Activated T-cell treated with anti-CD3 and anti-CD28 coated beads for 4 hours (primary cell): ENCODE results near the gene LRRC75A.
"Not testable (repeated sequence)": the region's sequence is repeated elsewhere in the genome, so short reads cannot be mapped to it uniquely, and the experiment has no call there.

Source experiments
- DNase-seq: peaks from one replicate; pipeline ENCODE4 v3.0.0-alpha.2; 2020

LRRC75A gene

GRCh38 chr17:16448490-16448889 lies 43.5 kb downstream of the LRRC75A start:
- no peak for DNase-seq

- no peak for DNase-seq
These were observed 44.3 kb downstream of the LRRC75A start for GRCh38 chr17:16447676-16448075.

DNA sequence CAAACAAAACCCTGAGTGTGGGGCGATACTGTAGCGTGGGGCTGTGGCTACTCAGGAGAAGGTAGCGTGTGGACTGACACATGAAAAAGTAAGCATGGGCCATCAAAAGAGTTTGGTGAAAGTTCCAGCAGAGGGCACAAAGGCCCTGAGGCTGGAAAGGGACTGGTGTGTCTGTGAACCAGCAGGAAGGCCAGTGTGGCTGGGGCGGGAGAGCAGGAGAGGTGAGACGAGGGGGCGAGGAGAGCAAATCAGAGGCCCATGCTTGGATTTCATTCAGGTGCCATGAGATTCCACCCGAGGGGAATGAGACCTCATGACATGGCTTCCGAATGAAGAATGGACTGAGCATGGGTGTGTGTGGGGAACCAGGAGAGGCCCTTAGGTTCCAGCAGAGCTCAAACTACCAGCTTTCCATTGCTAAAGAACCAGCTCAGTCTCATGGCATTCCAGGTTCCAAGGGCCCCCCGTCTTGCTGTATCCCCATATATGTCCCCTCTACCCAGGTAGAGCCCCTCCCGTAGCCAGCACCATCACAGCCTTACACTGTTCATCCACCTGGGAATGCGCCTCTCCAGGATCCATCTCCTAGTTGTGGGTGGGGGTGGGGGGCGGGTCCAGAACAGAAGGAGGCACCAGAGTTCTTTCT lies 45.5 kb downstream of the LRRC75A start:
- no peak for DNase-seq

DNA sequence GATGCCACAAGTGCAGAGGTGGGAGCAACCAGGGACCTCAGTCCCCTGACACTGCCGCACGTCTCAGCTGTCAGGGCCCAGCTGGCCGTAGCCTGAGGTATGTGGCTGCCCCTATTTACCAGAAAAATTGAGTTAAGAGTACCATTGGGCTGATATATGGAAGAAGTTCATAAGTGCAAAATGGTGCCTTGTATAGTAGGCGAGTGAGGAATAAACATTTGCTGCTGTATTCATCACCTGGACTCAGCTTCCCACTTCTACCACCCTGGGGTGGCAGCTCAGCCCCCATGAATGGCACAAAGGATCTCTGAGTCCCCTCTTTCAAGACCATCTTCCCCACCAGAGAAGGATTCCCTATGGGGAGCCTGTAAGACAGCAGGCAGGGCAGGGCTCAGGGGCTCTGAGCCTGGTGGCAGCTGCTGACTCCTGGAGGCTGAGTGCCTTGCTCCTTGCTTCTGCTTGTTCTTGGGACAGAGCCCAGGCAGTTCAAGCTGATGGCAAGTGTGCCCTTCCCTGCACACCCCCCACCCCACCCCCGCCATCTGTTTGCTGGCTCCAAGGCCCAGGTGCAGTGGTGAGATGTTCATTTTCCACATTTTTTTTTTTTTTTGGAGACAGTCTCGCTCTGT lies 47.6 kb downstream of the LRRC75A start:
- DNase-seq: no peak

GRCh38 chr17:16443511-16444257 lies 48.3 kb downstream of the LRRC75A start:
- DNase-seq: no peak

DNA sequence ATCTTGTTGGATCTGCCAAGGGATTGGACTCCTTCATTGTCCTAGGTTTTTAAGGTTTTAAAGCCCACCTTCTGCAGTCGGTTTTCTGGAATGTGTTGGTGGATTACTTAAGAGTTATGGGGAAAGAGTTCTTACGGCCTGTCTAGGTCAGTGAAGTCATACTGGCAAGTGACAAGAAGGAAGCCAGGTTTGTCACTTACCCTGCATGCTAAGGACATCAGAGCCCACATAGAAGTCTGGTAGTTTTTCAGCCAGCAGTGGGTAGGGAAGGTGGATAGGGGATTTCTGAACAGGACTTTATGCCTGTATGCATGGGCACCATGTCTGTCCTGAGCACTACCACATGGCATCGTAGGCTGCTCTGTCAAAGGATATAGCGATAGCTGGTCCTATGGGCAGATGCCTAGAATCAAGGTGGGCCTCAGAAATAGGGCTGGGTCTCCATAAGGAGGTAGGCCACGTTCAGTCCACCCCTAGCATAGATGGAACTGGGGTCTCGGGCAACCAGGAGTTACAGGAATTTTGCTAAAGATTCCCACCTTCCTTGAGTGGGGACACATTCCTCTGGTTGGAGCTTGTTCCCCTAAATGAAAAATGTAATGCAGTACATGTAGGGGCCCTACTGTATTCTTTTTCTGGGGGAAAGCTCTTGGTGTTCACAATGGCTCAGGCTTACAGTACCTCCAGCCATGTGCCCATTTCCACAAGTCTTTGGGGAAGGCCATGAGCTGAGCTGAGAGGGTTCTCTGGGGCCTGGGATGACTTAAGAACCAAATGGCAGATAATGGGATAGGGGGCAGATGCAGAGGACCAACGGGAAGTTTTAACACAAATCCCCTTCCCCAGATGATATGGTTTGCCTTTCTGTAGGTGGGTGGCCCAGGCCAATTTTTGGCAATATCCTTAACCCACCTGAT lies 49.1 kb downstream of the LRRC75A start:
- no peak for DNase-seq

DNA sequence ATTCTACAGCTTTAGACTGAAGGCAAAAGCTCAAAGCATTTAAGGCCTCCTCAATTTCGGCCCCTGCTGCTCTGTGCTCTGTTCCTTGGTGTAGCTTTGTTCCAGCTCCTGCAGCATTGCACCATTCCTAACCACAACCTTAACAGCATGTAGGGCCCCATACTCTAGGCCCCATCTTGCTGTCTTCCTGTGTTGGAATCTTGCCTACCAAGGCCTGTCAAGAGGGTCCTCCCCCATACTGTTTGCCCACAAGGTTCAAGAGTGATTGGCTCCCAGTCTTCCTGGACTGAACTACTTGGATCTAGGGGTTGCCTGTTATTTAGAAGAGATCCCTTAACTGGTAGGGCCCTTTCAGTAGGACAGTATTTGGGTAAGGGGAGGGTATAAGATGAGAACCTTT lies 49.9 kb downstream of the LRRC75A start:
- no peak for DNase-seq

GRCh38 chr17:16440901-16441629 lies 50.9 kb downstream of the LRRC75A start:
- DNase-seq: no peak

DNA sequence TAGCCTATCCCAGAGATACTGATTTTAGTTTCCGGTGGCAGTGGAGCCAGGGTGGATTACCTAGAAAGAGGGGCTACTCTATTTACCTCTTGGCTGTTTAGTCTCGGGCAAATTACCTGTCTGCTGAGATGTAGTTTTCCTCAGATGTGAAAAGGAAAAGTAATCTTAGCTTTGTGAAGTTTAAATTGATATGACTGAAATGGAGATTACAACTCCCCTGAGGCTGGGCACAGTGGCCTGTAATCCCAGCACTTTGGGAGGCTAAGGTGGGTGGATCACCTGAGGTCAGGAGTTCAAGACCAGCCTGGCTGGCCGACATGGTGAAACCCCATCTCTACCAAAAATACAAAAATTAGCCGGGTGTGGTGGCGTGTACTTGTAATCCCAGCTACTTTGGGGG lies 51.6 kb downstream of the LRRC75A start:
- DNase-seq: not testable (repeated sequence)

GRCh38 chr17:16439811-16440351 lies 52.1 kb downstream of the LRRC75A start:
- no peak for DNase-seq

GRCh38 chr17:16439303-16439791 lies 52.6 kb downstream of the LRRC75A start:
- DNase-seq: no peak

GRCh38 chr17:16438557-16439302 lies 53.3 kb downstream of the LRRC75A start:
- peak; percentile 88 for DNase-seq

DNA sequence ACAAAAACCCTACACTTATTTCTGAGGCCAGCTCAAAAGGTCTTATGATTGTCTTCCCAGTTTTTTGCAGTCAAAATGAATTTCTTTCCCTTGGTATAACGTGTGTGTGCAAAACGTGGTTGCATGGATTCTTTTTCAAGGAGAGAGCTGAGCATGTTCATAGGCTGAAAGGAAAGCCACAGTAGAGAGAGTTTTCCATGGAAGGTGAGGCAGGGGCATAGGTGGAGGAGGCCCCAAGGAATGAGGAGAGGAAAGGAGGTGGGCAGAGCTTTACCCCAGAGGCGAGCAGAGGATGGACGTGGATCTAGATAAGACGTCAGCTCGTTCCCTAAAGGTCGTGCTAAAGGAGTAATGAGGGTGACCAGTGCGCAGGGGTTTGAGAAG lies 53.8 kb downstream of the LRRC75A start:
- DNase-seq: no peak

DNA sequence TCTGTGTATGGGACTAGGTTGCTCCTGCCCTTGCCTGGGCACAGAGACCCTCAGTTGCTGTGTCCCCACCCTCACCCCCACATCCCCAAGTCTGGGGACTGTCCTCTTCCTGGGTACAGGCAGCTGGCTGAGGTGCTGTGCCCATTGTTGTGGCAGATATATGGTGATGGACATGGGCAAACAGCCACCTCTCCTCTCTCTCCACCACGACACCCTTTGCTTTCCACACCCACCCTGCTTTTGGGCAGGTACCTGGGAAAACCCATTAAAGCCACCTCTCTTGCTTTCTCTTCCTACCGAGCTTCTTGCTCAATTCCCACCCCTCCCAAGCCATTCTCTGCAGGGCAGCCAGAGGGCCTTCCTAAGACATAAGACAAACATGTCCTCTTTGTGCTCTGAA lies 54.9 kb downstream of the LRRC75A start:
- no peak for DNase-seq

DNA sequence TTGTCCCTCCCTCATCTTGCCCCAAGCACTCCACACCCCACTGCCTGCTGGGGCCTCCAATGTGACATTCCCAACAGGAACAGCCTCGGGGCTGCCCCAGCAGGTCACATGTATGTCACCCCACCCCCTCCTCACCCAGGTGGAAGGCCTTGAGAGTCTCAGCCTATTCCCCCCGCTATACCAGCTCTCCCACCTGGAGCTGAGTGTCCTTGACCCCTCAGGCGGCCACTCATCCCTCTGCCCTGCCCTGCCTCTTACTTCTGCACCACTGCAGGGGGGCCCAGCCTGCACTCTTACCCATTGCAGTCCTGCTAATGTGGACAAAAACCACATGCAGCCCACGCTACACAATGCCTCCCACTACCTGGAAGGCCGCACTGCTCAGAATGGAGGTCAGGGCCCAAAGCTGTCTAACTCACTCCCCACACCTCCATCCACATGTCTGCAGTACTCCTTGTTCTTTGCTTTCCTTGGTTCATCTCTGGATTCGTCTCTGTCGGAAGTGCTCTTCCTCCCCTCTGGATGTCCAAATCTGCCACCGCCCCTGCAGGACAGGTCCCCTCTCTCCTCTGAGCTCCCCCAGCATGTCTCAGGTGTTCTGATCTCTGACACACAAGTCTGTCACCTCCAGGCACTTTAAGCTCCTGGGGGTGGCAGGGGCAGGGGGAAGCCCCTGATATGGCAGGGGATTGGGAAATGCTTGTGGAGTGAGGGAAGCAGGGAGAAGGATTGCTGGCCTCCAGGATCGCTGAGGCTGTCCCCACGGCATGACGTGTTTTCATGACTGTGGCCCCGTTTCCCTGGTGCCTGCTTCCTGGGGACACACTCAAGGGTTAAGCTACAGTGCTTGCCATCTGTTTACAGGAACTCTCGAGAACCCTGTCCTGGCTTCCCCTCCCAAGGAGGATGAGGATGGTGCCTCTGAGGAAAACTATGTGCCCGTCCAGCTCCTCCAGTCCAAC lies 55.8 kb downstream of the LRRC75A start:
- no peak for DNase-seq

- no peak for DNase-seq
These were observed 57.3 kb downstream of the LRRC75A start for GRCh38 chr17:16434662-16435061.

GRCh38 chr17:16433514-16433913 lies 58.5 kb downstream of the LRRC75A start:
- DNase-seq: no peak

- no peak for DNase-seq
These were observed 60.0 kb downstream of the LRRC75A start for GRCh38 chr17:16432017-16432416.

GRCh38 chr17:16430650-16431049 lies 61.3 kb downstream of the LRRC75A start:
- no peak for DNase-seq

GRCh38 chr17:16429083-16429482 lies 62.9 kb downstream of the LRRC75A start:
- no peak for DNase-seq
